ENCODE results near the gene BRINP3.

DNA sequence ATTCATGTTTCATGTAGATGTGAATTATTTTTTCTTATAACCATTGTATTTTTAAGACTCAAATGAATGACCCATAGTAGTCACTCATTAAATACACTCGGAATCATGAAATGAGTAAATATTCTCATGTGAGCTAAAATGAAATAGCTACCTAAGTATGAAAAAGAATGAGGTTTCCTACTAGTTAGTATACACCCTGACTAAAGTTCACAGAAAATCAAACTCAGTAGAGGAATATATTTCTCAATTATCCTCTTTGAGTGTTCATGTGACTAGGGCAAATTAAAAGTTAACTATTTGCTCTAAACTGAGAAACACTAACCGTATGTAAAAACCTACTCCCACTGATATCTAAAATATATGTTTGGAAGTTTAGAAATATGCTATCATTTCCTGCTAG is 187.8 kb downstream of the BRINP3 start:
- TF ChIP-seq, protein P1, sequence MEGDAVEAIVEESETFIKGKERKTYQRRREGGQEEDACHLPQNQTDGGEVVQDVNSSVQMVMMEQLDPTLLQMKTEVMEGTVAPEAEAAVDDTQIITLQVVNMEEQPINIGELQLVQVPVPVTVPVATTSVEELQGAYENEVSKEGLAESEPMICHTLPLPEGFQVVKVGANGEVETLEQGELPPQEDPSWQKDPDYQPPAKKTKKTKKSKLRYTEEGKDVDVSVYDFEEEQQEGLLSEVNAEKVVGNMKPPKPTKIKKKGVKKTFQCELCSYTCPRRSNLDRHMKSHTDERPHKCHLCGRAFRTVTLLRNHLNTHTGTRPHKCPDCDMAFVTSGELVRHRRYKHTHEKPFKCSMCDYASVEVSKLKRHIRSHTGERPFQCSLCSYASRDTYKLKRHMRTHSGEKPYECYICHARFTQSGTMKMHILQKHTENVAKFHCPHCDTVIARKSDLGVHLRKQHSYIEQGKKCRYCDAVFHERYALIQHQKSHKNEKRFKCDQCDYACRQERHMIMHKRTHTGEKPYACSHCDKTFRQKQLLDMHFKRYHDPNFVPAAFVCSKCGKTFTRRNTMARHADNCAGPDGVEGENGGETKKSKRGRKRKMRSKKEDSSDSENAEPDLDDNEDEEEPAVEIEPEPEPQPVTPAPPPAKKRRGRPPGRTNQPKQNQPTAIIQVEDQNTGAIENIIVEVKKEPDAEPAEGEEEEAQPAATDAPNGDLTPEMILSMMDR (IDR thresholded peaks at IDR 0.05; ENCODE audit: low read length), result no peak
- no peak for TF ChIP-seq EZH2 (IDR thresholded peaks at IDR 0.05; ENCODE audit: borderline replicate concordance, low read length)
